ENCODE data around the gene PGAP6.

GRCh38 chr16:427250-427649 is 45.5 kb upstream of the PGAP6 start:
- TF ChIP-seq CTCF (conservative IDR thresholded peaks at IDR 0.05 in 1 of 2, IDR thresholded peaks at IDR 0.05 in 1 of 2; ENCODE audit: low read depth in 1 of 2, low read length in 2 of 2) (no peak), EZH2 (IDR thresholded peaks at IDR 0.05; ENCODE audit: low read length, missing control alignments) (no peak)

Measured in fibroblast of lung (primary cell).